HepG2 (cell line): ENCODE results near the gene SLC1A5. TPM values are rescaled to one million over a fixed set of nuclear protein-coding genes. Genes with fewer than 3 reads are reported as not detected.

ENCODE experiments used
- BRCA1 ChIP-seq: sonication (generic); formaldehyde crosslinking; IDR thresholded peaks from 2 replicates; pipeline ENCODE4 v1.4.0; 2020; ENCODE audit warnings: missing genetic modification reagents
- HHEX ChIP-seq: IDR thresholded peaks from 2 replicates; pipeline ENCODE4 v1.6.1; 2016; ENCODE audit warnings: control low read depth
- HNF1B ChIP-seq: sonication (generic); formaldehyde crosslinking; IDR thresholded peaks from 2 replicates; pipeline ENCODE4 v1.5.1; 2020; ENCODE audit warnings: mild to moderate bottlenecking, moderate library complexity, missing genetic modification reagents
- KAT8 ChIP-seq: IDR thresholded peaks from 2 replicates; pipeline ENCODE4 v1.6.1; 2016; ENCODE audit warnings: missing genetic modification reagents, missing compliant biosample characterization
- NR2C2 ChIP-seq: sonication (generic); formaldehyde crosslinking; IDR thresholded peaks from 2 replicates; pipeline ENCODE4 v1.4.0; 2020; ENCODE audit warnings: missing genetic modification reagents, mild to moderate bottlenecking, moderate library complexity, borderline replicate concordance
- RCOR2 ChIP-seq: IDR thresholded peaks from 2 replicates; pipeline ENCODE4 v1.6.1; 2016; ENCODE audit warnings: missing biosample characterization, missing genetic modification reagents
- SRY ChIP-seq: sonication (generic); formaldehyde crosslinking; IDR thresholded peaks from 2 replicates; pipeline ENCODE4 v1.8.0; 2022; ENCODE audit warnings: mild to moderate bottlenecking, missing genetic modification reagents
- STAT5B ChIP-seq: sonication (generic); formaldehyde crosslinking; IDR thresholded peaks from 2 replicates; pipeline ENCODE4 v1.4.0; 2020; ENCODE audit warnings: missing genetic modification reagents
- ZBTB33 ChIP-seq: sonication (generic); formaldehyde crosslinking; IDR thresholded peaks from 2 replicates; pipeline ENCODE4 v1.4.0; 2020; ENCODE audit warnings: missing genetic modification reagents
- ZBTB46 ChIP-seq: sonication (generic); formaldehyde crosslinking; IDR thresholded peaks from 2 replicates; pipeline ENCODE4 v1.4.0; 2020; ENCODE audit warnings: mild to moderate bottlenecking, missing genetic modification reagents, borderline replicate concordance
- ZNF292 ChIP-seq: sonication (generic); formaldehyde crosslinking; IDR thresholded peaks from 2 replicates; pipeline ENCODE4 v1.8.1; 2022; ENCODE audit warnings: mild to moderate bottlenecking, low read depth, missing genetic modification reagents, borderline replicate concordance
- ZNF34 ChIP-seq: sonication (generic); formaldehyde crosslinking; IDR thresholded peaks from 2 replicates; pipeline ENCODE4 v1.4.0; 2020; ENCODE audit warnings: mild to moderate bottlenecking, missing genetic modification reagents, borderline replicate concordance
- ZNF484 ChIP-seq: sonication (generic); formaldehyde crosslinking; IDR thresholded peaks from 2 replicates; pipeline ENCODE4 v1.5.1; 2020; ENCODE audit warnings: mild to moderate bottlenecking, low read depth, missing genetic modification reagents, borderline replicate concordance
- ZNF512 ChIP-seq: sonication (generic); formaldehyde crosslinking; IDR thresholded peaks from 2 replicates; pipeline ENCODE4 v1.4.0; 2020; ENCODE audit warnings: mild to moderate bottlenecking, missing genetic modification reagents
- ZNF512B ChIP-seq: sonication (generic); formaldehyde crosslinking; IDR thresholded peaks from 2 replicates; pipeline ENCODE4 v1.5.1; 2020; ENCODE audit warnings: missing genetic modification reagents, mild to moderate bottlenecking, borderline replicate concordance
- ZNF589 ChIP-seq: sonication (generic); formaldehyde crosslinking; conservative IDR thresholded peaks from 2 replicates; pipeline ENCODE4 v1.8.0; 2022; ENCODE audit warnings: mild to moderate bottlenecking, moderate library complexity, missing genetic modification reagents
- polyA plus RNA-seq, 8 experiments: library from polyadenylated mRNA; depleted of rRNA in 3 of 8; stranded (reverse) in 7 of 8; unstranded in 1 of 8; fragments of >200 nt; fragmentation: Illumina TruSeq in 4 of 8; extraction: Trizol in 4 of 8; gene quantifications; 2 replicates each; pipeline versions ENCODE4 v1.2.1 to v1.2.3, GENCODE V29; 2011 to 2016; ENCODE audit warnings: low read depth in 4 of 8, missing spikeins in 1 of 8, mixed read lengths in 1 of 8; ENCODE audit not compliant: insufficient read depth in 1 of 8
- total RNA-seq, 5 experiments: library from RNA; depleted of rRNA; stranded (reverse); fragments of >200 nt; fragmentation: Illumina TruSeq; extraction: Trizol; gene quantifications; 2 replicates each; pipeline ENCODE4 v1.2.3, GENCODE V29; 2016; ENCODE audit warnings: low read depth in 1 of 5

Gene SLC1A5
- total and polyA plus RNA-seq, 2 of the 13 experiments (the other 11 are each of a cell fraction or from before 2014, with no cell fraction given) = 120 to 159 TPM

- TF ChIP-seq ZNF512B (CRISPR knock-in tag) (peak; percentile 16; the same call in 1 of the 2 replicates), NR2C2 (no peak), RCOR2 (no peak), KAT8 (CRISPR knock-in tag) (peak; percentile 45), ZNF484 (no peak), SRY (CRISPR knock-in tag) (peak; percentile 64; the same call in 1 of the 2 replicates), BRCA1 (CRISPR knock-in tag) (no peak), ZNF34 (CRISPR knock-in tag) (no peak), HHEX (CRISPR knock-in tag) (no peak), HNF1B (CRISPR knock-in tag) (peak; percentile 59; the same call in 1 of the 2 replicates), ZNF512 (CRISPR knock-in tag) (no peak), ZBTB33 (CRISPR knock-in tag) (no peak), STAT5B (CRISPR knock-in tag) (no peak), ZNF292 (no peak; the same call in none of the 2 replicates), ZBTB46 (CRISPR knock-in tag) (no peak), ZNF589 (CRISPR knock-in tag) (no peak)
Measured at GRCh38 chr19:46821512-46822409, 33.4 kb upstream of the SLC1A5 start (continued).
